C1 segment of cervical spinal cord (tissue), 14 donors: Measurements from ENCODE around the gene FHDC1.
A peak's percentile ranks its signal among the peaks of the same experiment; 100 is the strongest.
"Not testable (repeated sequence)": the region's sequence is repeated elsewhere in the genome, so short reads cannot be mapped to it uniquely, and the experiment has no call there.

ENCODE experiments used
- DNase-seq, 14 donors: peaks; one replicate each; lab custom pipeline; 2025; lab: John Stamatoyannopoulos, UW

FHDC1 gene

GRCh38 chr4:152935631-152936445 lies at the start of gene FHDC1:
FHDC1 (plus strand) TSS chr4:152936323; CDS start chr4:152943058, 6,735 bp downstream.
- DNase-seq, result peak in 2 of 14 donors; percentile 26 to 65

GRCh38 chr4:152887981-152888380 lies 48.1 kb upstream of the FHDC1 start:
- no peak for DNase-seq

GRCh38 chr4:152892974-152893373 lies 43.1 kb upstream of the FHDC1 start:
- no peak for DNase-seq

- no peak for DNase-seq
Measured at GRCh38 chr4:152894673-152895072, 41.5 kb upstream of the FHDC1 start.

- DNase-seq, result peak in 1 of 14 donors; percentile 20
Measured at GRCh38 chr4:152896811-152897210, 39.3 kb upstream of the FHDC1 start.

- DNase-seq, result not testable (repeated sequence)
Measured at GRCh38 chr4:152898133-152898532, 38.0 kb upstream of the FHDC1 start.

GRCh38 chr4:152898606-152899005 lies 37.5 kb upstream of the FHDC1 start:
- DNase-seq, result no peak

GRCh38 chr4:152900395-152900794 lies 35.7 kb upstream of the FHDC1 start:
- no peak for DNase-seq

GRCh38 chr4:152901205-152901604 lies 34.9 kb upstream of the FHDC1 start:
- no peak for DNase-seq

GRCh38 chr4:152903658-152904057 lies 32.5 kb upstream of the FHDC1 start:
- no peak for DNase-seq

- no peak for DNase-seq
Measured at GRCh38 chr4:152909901-152910300, 26.2 kb upstream of the FHDC1 start.

GRCh38 chr4:152910521-152910920 lies 25.6 kb upstream of the FHDC1 start:
- no peak for DNase-seq

GRCh38 chr4:152917543-152918395 lies 18.4 kb upstream of the FHDC1 start:
- DNase-seq, result no peak

GRCh38 chr4:152919826-152920225 lies 16.3 kb upstream of the FHDC1 start:
- no peak for DNase-seq

- DNase-seq, result no peak
Measured at GRCh38 chr4:152920768-152921167, 15.4 kb upstream of the FHDC1 start.

- no peak for DNase-seq
Measured at GRCh38 chr4:152921284-152921683, 14.8 kb upstream of the FHDC1 start.

- no peak for DNase-seq
Measured at GRCh38 chr4:152925851-152926250, 10.3 kb upstream of the FHDC1 start.

GRCh38 chr4:152926959-152927358 lies 9.2 kb upstream of the FHDC1 start:
- DNase-seq, result no peak

- no peak for DNase-seq
Measured at GRCh38 chr4:152927737-152928136, 8.4 kb upstream of the FHDC1 start.

GRCh38 chr4:152928286-152928685 lies 7.8 kb upstream of the FHDC1 start:
- DNase-seq, result no peak

GRCh38 chr4:152929888-152930287 lies 6.2 kb upstream of the FHDC1 start:
- no peak for DNase-seq

GRCh38 chr4:152935143-152935542 lies 980 bp upstream of the FHDC1 start:
- no peak for DNase-seq
